Measurements from ENCODE around the gene ZNF396.

DNA sequence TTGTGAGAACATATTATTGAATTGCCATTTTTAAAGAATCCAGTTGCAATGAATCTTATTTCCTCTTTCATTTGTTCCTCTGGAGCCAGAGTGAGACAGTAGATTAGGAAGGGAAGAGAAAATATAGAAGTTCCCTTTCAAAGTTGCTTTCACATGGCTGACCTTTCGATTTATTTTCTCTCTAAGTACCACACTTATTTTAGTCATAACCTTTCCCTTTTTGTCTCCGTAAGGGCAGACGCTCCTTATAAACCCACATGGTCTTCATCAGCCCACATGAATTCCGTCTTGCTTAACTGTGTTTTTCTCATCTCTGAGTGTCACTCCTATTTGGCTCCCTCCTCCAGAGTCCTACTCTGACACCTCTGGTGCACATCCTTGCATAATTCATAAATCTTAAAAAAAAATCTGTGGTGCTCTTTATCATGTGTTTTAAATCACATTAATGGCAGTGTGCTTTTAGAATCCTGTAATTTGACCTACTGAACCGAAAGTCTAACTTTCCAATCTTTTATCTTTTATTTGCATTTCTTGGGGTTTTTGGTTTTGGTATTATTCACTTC is 38.5 kb upstream of the ZNF396 start:
- TF ChIP-seq EZH2 (IDR thresholded peaks at IDR 0.05) (no peak), EZH2phosphoT487 (IDR thresholded peaks at IDR 0.05) (no peak)
- TF ChIP-seq, protein P1, sequence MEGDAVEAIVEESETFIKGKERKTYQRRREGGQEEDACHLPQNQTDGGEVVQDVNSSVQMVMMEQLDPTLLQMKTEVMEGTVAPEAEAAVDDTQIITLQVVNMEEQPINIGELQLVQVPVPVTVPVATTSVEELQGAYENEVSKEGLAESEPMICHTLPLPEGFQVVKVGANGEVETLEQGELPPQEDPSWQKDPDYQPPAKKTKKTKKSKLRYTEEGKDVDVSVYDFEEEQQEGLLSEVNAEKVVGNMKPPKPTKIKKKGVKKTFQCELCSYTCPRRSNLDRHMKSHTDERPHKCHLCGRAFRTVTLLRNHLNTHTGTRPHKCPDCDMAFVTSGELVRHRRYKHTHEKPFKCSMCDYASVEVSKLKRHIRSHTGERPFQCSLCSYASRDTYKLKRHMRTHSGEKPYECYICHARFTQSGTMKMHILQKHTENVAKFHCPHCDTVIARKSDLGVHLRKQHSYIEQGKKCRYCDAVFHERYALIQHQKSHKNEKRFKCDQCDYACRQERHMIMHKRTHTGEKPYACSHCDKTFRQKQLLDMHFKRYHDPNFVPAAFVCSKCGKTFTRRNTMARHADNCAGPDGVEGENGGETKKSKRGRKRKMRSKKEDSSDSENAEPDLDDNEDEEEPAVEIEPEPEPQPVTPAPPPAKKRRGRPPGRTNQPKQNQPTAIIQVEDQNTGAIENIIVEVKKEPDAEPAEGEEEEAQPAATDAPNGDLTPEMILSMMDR (IDR thresholded peaks at IDR 0.05), result no peak

All from neural progenitor cell (in vitro differentiated cells).